ENCODE data around the gene ALOXE3.
"Not testable (repeated sequence)": the region's sequence is repeated elsewhere in the genome, so short reads cannot be mapped to it uniquely, and the experiment has no call there.

The ALOXE3 gene

DNA sequence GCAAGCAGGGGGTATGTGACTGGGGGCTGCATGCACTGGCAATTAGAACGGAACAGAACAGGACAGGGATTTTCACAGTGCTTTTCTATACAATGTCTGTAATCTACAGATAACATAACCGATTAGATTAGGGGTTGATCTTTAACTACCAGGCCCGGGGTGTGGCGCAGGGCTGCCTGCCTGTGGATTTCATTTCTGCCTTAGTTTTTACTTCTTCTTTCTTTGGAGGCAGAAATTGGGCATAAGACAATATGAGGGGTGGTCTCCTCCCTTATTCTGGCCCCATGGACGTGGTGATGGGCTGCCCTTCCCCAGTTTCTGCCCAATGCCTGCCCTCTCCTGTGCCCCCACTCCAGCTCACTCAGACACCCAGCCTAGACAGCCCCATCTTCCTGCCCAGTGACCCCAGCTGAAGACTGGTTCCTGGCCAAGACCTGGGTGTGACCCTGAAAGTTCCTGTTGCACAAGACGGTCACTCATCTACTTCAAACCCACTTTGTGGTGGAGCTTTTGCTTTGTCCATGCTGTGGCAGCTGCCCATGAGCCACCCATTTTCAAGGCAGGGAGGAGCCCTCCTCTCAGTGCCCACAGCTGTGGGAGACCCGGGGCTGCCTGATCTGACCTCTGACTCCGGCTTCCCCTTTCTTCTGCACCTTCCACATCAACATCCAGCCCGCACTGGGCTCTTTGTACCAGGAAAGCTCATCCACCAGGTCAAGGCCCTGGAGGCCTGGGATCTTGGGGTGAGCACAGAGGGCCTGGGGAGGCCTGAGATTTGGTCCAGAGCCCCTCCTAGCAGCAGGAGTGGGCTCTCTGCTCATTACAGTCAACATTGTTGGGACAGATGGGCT lies 49.4 kb downstream of the ALOXE3 start:
- Histone ChIP-seq H3K27me3 (ENCODE audit: insufficient read depth, low read length) (peaks cover 81% of the 10 kb centered on the region), H3K36me3 (ENCODE audit: insufficient read depth, low read length) (no peaks in the 10 kb centered on the region), H2AFZ (ENCODE audit: low read depth, low read length) (no peak overlapping the region), H3K9me3 (ENCODE audit: low read length) (no peaks in the 10 kb centered on the region), H3K4me3 (ENCODE audit: low read length) (no peak overlapping the region), H3K4me1 (ENCODE audit: insufficient read depth, low read length) (no peaks in the 10 kb centered on the region)

- Histone ChIP-seq H3K4me3 (ENCODE audit: low read length) (no peak overlapping the region), H2AFZ (ENCODE audit: low read depth, low read length) (no peak overlapping the region), H3K27me3 (ENCODE audit: insufficient read depth, low read length) (peaks cover 79% of the 10 kb centered on the region), H3K4me1 (ENCODE audit: insufficient read depth, low read length) (no peaks in the 10 kb centered on the region), H3K9me3 (ENCODE audit: low read length) (no peaks in the 10 kb centered on the region), H3K36me3 (ENCODE audit: insufficient read depth, low read length) (no peaks in the 10 kb centered on the region)
Measured at GRCh38 chr17:8067806-8068205, 50.5 kb downstream of the ALOXE3 start.

GRCh38 chr17:8066841-8067775 lies 51.2 kb downstream of the ALOXE3 start:
- no peaks in the 10 kb centered on the region for H3K4me1 ChIP-seq (ENCODE audit: insufficient read depth, low read length)
- H3K9me3 ChIP-seq (ENCODE audit: low read length) = no peaks in the 10 kb centered on the region
- no peaks in the 10 kb centered on the region for H3K36me3 ChIP-seq (ENCODE audit: insufficient read depth, low read length)
- H3K27me3 ChIP-seq (ENCODE audit: insufficient read depth, low read length) = peaks cover 79% of the 10 kb centered on the region
- no peak overlapping the region for H2AFZ ChIP-seq (ENCODE audit: low read depth, low read length)
- H3K4me3 ChIP-seq (ENCODE audit: low read length) = no peak overlapping the region

- Histone ChIP-seq H3K4me1 (ENCODE audit: insufficient read depth, low read length) (no peaks in the 10 kb centered on the region), H2AFZ (ENCODE audit: low read depth, low read length) (no peak overlapping the region), H3K9me3 (ENCODE audit: low read length) (no peaks in the 10 kb centered on the region), H3K36me3 (ENCODE audit: insufficient read depth, low read length) (no peaks in the 10 kb centered on the region), H3K27me3 (ENCODE audit: insufficient read depth, low read length) (peaks cover 80% of the 10 kb centered on the region), H3K4me3 (ENCODE audit: low read length) (no peak overlapping the region)
Measured at GRCh38 chr17:8064561-8065019, 53.7 kb downstream of the ALOXE3 start.

DNA sequence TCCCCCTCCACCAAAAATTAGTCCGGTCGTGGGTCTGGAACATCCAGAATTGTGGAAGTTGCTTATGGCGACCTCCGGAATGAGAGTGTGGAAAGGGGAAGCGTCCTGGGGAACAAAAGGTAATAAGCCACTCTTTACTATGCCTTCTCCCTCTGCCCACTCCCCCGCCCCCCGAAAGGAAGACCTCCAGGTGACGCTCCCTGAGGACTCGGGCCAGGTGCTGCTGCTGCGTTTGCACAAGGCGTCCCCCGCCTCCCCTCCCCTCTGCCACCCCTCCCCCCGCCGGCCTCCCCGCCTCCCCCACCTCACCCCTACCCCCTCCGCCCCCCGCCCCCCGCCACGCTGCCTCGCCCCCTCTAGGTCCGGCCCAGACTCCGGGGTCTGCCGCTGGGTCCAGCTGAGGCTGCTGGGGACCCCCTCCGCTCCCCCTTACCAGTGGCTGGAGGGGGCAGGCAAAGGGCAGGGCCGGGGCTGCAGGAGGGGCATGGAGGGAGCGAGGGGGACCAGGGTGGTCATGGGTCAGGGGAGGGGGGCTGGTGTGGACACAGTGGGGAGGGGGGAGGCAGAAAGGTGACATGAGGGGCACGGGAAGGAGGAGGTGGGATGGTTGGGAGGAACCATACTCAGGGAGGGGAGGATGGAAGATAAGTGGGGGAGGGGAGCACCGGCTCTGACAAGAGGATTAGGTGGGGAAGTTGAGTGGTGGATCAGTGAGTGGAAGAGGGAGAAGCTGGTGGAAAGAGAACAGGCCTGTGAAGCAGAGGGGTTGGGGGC lies 54.4 kb downstream of the ALOXE3 start:
- no peak overlapping the region for H3K4me3 ChIP-seq (ENCODE audit: low read length)
- no peaks in the 10 kb centered on the region for H3K9me3 ChIP-seq (ENCODE audit: low read length)
- no peak overlapping the region for H2AFZ ChIP-seq (ENCODE audit: low read depth, low read length)
- H3K27me3 ChIP-seq (ENCODE audit: insufficient read depth, low read length) = peaks cover 79% of the 10 kb centered on the region
- H3K4me1 ChIP-seq (ENCODE audit: insufficient read depth, low read length) = no peaks in the 10 kb centered on the region
- no peaks in the 10 kb centered on the region for H3K36me3 ChIP-seq (ENCODE audit: insufficient read depth, low read length)

- Histone ChIP-seq H3K27me3 (ENCODE audit: insufficient read depth, low read length) (peaks cover 74% of the 10 kb centered on the region), H3K9me3 (ENCODE audit: low read length) (no peaks in the 10 kb centered on the region), H3K36me3 (ENCODE audit: insufficient read depth, low read length) (no peaks in the 10 kb centered on the region), H2AFZ (ENCODE audit: low read depth, low read length) (no peak overlapping the region), H3K4me1 (ENCODE audit: insufficient read depth, low read length) (no peaks in the 10 kb centered on the region), H3K4me3 (ENCODE audit: low read length) (no peak overlapping the region)
Measured at GRCh38 chr17:8062807-8063483, 55.4 kb downstream of the ALOXE3 start.

DNA sequence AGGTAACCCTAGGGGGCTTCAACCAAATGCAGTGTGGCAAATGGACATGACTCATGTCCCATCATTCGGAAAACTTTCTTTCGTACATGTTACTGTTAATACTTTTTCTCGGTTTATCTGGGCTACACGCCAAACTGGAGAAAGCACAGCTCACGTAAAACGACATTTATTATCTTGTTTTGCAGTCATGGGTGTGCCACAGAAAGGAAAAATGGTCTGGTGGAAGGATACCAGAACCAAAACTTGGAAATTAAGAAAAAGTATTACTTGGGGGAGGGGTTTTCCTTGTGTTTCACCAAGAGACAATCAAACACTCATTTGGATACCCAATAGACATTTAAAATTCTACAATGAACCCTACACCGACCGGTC lies 55.9 kb downstream of the ALOXE3 start:
- no peaks in the 10 kb centered on the region for H3K4me1 ChIP-seq (ENCODE audit: insufficient read depth, low read length)

GRCh38 chr17:8061851-8062250 lies 56.5 kb downstream of the ALOXE3 start:
- not testable (repeated sequence) for H3K9me3 ChIP-seq (ENCODE audit: low read length); H3K4me1 ChIP-seq (ENCODE audit: insufficient read depth, low read length); H3K4me3 ChIP-seq (ENCODE audit: low read length); H2AFZ ChIP-seq (ENCODE audit: low read depth, low read length); H3K36me3 ChIP-seq (ENCODE audit: insufficient read depth, low read length)
- H3K27me3 ChIP-seq (ENCODE audit: insufficient read depth, low read length) = peaks cover 65% of the 10 kb centered on the region

More for the DNA sequence above, 55.9 kb downstream of the ALOXE3 start:
- no peak overlapping the region for H2AFZ ChIP-seq (ENCODE audit: low read depth, low read length)
- H3K27me3 ChIP-seq (ENCODE audit: insufficient read depth, low read length) = peaks cover 71% of the 10 kb centered on the region
- no peak overlapping the region for H3K4me3 ChIP-seq (ENCODE audit: low read length)
- H3K36me3 ChIP-seq (ENCODE audit: insufficient read depth, low read length) = no peaks in the 10 kb centered on the region
- H3K9me3 ChIP-seq (ENCODE audit: low read length) = no peaks in the 10 kb centered on the region

GRCh38 chr17:8060274-8060673 lies 58.0 kb downstream of the ALOXE3 start:
- H3K4me3 ChIP-seq (ENCODE audit: low read length) = no peak overlapping the region
- no peaks in the 10 kb centered on the region for H3K36me3 ChIP-seq (ENCODE audit: insufficient read depth, low read length)
- peaks cover 59% of the 10 kb centered on the region for H3K27me3 ChIP-seq (ENCODE audit: insufficient read depth, low read length)
- no peaks in the 10 kb centered on the region for H3K4me1 ChIP-seq (ENCODE audit: insufficient read depth, low read length)
- no peak overlapping the region for H2AFZ ChIP-seq (ENCODE audit: low read depth, low read length)
- no peaks in the 10 kb centered on the region for H3K9me3 ChIP-seq (ENCODE audit: low read length)

GRCh38 chr17:8059131-8059530 lies 59.2 kb downstream of the ALOXE3 start:
- Histone ChIP-seq H3K9me3 (ENCODE audit: low read length) (no peaks in the 10 kb centered on the region), H3K27me3 (ENCODE audit: insufficient read depth, low read length) (peaks cover 49% of the 10 kb centered on the region), H3K4me1 (ENCODE audit: insufficient read depth, low read length) (no peaks in the 10 kb centered on the region), H3K4me3 (ENCODE audit: low read length) (no peak overlapping the region), H3K36me3 (ENCODE audit: insufficient read depth, low read length) (no peaks in the 10 kb centered on the region), H2AFZ (ENCODE audit: low read depth, low read length) (no peak overlapping the region)

- Histone ChIP-seq H3K9me3 (ENCODE audit: low read length) (no peaks in the 10 kb centered on the region), H3K4me3 (ENCODE audit: low read length) (no peak overlapping the region), H3K36me3 (ENCODE audit: insufficient read depth, low read length) (no peaks in the 10 kb centered on the region), H3K27me3 (ENCODE audit: insufficient read depth, low read length) (peaks cover 39% of the 10 kb centered on the region), H2AFZ (ENCODE audit: low read depth, low read length) (no peak overlapping the region), H3K4me1 (ENCODE audit: insufficient read depth, low read length) (no peaks in the 10 kb centered on the region)
Measured at GRCh38 chr17:8057691-8058114, 60.6 kb downstream of the ALOXE3 start.

DNA sequence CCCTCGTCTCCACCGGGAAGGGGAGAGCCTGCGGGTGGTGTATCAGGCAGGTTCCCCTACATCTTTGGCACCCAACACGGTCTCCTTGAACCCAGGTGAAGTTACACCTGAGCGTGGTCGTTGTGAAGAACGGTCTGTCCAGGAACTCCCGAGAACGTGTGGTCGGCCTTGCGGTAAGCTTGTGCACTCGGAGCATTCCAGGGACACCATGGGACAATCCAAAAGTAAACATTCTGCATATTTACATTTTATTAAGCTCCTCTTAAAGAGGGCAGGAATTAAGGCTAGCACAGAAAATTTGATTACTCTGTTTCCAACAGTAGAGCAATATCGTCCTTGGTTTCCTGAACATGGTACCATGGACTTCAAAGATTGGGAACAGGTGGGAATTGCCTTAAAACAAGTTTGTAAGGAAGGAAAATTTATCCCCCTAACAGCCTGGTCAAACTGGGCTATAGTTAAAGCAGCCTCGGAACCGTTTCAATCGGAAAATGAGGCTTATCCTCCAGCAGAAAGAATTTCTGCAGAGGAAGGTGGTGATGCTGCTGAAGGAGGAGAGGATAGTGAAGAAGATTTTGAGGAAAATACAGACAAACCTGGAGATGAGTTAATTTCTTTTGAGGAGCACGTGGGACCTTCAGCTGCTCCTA lies 61.2 kb downstream of the ALOXE3 start:
- Histone ChIP-seq H3K9me3 (ENCODE audit: low read length) (no peaks in the 10 kb centered on the region), H2AFZ (ENCODE audit: low read depth, low read length) (no peak overlapping the region), H3K36me3 (ENCODE audit: insufficient read depth, low read length) (no peaks in the 10 kb centered on the region), H3K4me1 (ENCODE audit: insufficient read depth, low read length) (no peaks in the 10 kb centered on the region), H3K4me3 (ENCODE audit: low read length) (no peak overlapping the region), H3K27me3 (ENCODE audit: insufficient read depth, low read length) (peaks cover 34% of the 10 kb centered on the region)
